Measurements from ENCODE around the gene GPR150.
A peak's percentile ranks its signal among the peaks of the same experiment; 100 is the strongest.

Gene GPR150

GRCh38 chr5:95649842-95650620 is 30.1 kb downstream of the GPR150 start:
- DNase-seq (ENCODE audit: low read depth): no peak

- DNase-seq (ENCODE audit: low read depth): no peak
Measured at GRCh38 chr5:95652849-95653248, 33.0 kb downstream of the GPR150 start.

- DNase-seq (ENCODE audit: low read depth): no peak
Measured at GRCh38 chr5:95654196-95654595, 34.3 kb downstream of the GPR150 start.

GRCh38 chr5:95655575-95655974 is 35.7 kb downstream of the GPR150 start:
- no peak for DNase-seq (ENCODE audit: low read depth)

- DNase-seq (ENCODE audit: low read depth): no peak
Measured at GRCh38 chr5:95660060-95660459, 40.2 kb downstream of the GPR150 start.

GRCh38 chr5:95662946-95663345 is 43.1 kb downstream of the GPR150 start:
- no peak for DNase-seq (ENCODE audit: low read depth)

GRCh38 chr5:95664204-95664786 is 44.4 kb downstream of the GPR150 start:
- no peak for DNase-seq (ENCODE audit: low read depth)

GRCh38 chr5:95667061-95667618 is 47.3 kb downstream of the GPR150 start:
- no peak for DNase-seq (ENCODE audit: low read depth)

- DNase-seq (ENCODE audit: low read depth): no peak
Measured at GRCh38 chr5:95667678-95668077, 47.8 kb downstream of the GPR150 start.

- DNase-seq (ENCODE audit: low read depth): no peak
Measured at GRCh38 chr5:95668216-95668615, 48.3 kb downstream of the GPR150 start.

GRCh38 chr5:95668728-95669127 is 48.8 kb downstream of the GPR150 start:
- no peak for DNase-seq (ENCODE audit: low read depth)

- peak; percentile 98 for DNase-seq (ENCODE audit: low read depth)
Measured at GRCh38 chr5:95669540-95669939, 49.7 kb downstream of the GPR150 start.

- no peak for DNase-seq (ENCODE audit: low read depth)
Measured at GRCh38 chr5:95669985-95670384, 50.1 kb downstream of the GPR150 start.

- DNase-seq (ENCODE audit: low read depth): no peak
Measured at GRCh38 chr5:95670568-95670967, 50.7 kb downstream of the GPR150 start.
